Measurements from ENCODE around the gene C3. TPM values are rescaled to one million over a fixed set of nuclear protein-coding genes. Genes with fewer than 3 reads are reported as not detected.
A peak's percentile ranks its signal among the peaks of the same experiment; 100 is the strongest.

C3 gene
- total RNA-seq, 4 donors from 2014 or later: 28.8 to 155 (median 79.6) TPM

DNA sequence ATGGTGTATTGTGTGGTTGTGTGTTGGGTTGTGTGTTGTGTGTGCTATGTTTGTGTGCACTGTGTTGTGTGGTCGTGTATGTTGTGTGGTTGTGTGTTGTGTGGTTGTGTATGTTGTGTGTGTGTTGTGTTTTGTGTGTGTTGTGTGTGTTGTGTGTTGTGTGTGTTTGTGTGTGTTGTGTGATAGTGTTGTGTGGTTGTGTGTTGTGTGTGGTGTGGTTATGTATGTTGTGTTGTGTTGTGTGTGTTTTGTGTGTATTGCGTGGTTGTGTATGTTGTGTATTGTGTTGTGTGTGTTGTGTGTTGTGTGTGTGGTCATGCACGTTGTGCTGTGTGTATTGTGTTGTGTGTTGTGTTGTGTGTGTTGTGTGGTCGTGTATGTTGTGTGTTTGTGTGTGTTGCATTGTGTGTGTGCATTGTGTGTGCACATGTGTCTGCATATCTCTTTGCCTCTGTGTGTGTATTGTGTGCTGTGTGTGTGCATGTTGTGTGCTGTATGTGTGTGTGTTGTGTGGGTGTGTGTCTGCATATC, 2.9 kb downstream of the C3 start:
- WGBS, 2 donors: 78 to 84% methylated on average over 4 of the region's 4 CpGs

DNA sequence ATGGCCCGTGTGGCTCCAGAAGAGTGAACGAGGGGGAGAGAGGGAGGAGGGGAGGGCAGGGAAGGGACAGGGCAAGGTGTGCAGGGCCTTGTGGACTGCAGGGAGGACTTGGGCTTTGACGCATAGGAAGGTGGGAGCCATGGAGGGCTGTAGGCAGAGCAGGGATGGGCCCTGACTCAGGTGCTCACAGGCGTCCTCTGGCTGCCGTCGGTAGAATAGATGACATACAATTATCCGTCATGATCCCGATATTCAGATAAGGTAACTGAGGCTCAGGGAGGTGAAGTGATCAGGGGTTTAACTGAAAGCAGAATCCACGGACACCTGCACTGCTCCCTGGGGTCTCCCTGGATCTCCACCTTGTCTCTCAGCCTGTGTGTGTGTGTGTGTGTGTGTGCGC, 3.4 kb downstream of the C3 start:
- no peak for TF ChIP-seq POLR2A (IDR thresholded peaks at IDR 0.05)
- TF ChIP-seq, protein P1, sequence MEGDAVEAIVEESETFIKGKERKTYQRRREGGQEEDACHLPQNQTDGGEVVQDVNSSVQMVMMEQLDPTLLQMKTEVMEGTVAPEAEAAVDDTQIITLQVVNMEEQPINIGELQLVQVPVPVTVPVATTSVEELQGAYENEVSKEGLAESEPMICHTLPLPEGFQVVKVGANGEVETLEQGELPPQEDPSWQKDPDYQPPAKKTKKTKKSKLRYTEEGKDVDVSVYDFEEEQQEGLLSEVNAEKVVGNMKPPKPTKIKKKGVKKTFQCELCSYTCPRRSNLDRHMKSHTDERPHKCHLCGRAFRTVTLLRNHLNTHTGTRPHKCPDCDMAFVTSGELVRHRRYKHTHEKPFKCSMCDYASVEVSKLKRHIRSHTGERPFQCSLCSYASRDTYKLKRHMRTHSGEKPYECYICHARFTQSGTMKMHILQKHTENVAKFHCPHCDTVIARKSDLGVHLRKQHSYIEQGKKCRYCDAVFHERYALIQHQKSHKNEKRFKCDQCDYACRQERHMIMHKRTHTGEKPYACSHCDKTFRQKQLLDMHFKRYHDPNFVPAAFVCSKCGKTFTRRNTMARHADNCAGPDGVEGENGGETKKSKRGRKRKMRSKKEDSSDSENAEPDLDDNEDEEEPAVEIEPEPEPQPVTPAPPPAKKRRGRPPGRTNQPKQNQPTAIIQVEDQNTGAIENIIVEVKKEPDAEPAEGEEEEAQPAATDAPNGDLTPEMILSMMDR (IDR thresholded peaks at IDR 0.05): no peak
- no peak for DNase-seq (ENCODE audit: low spot score in 2 of 2)
- no peak overlapping the region for H3K4me3 ChIP-seq (ENCODE audit: low read depth, poor library complexity, severe bottlenecking)
- 70 to 73% methylated on average over 10 of the region's 10 CpGs for WGBS, 2 donors
- intact Hi-C loops (cut with DNase I; ENCODE audit: low total_unique reads): no loop called here

More for the DNA sequence above, 2.9 kb downstream of the C3 start:
- TF ChIP-seq POLR2A (IDR thresholded peaks at IDR 0.05): no peak
- TF ChIP-seq, protein P1 (IDR thresholded peaks at IDR 0.05): peak in 1 of 3 donors; percentile 88
- no peak for DNase-seq (ENCODE audit: low spot score in 2 of 2)
- intact Hi-C loops (cut with DNase I; ENCODE audit: low total_unique reads): no loop called here
- no peak overlapping the region for H3K4me3 ChIP-seq (ENCODE audit: low read depth, poor library complexity, severe bottlenecking)

- no peak for DNase-seq (ENCODE audit: low spot score in 2 of 2)
- H3K4me3 ChIP-seq (ENCODE audit: low read depth, poor library complexity, severe bottlenecking): no peak overlapping the region
- TF ChIP-seq, protein P1 (IDR thresholded peaks at IDR 0.05): no peak
- no peak for TF ChIP-seq POLR2A (IDR thresholded peaks at IDR 0.05)
- intact Hi-C loops (cut with DNase I; ENCODE audit: low total_unique reads): no loop called here
- 56 to 77% methylated on average over 6 of the region's 6 CpGs for WGBS, 2 donors
Measured at GRCh38 chr19:6716610-6716970, 3.9 kb downstream of the C3 start.

GRCh38 chr19:6714749-6715555, 5.5 kb downstream of the C3 start:
- no peak for DNase-seq (ENCODE audit: low spot score in 2 of 2)
- H3K4me3 ChIP-seq (ENCODE audit: low read depth, poor library complexity, severe bottlenecking): no peak overlapping the region
- intact Hi-C loops (cut with DNase I; ENCODE audit: low total_unique reads): no loop called here
- TF ChIP-seq, protein P1 (IDR thresholded peaks at IDR 0.05): no peak
- TF ChIP-seq POLR2A (IDR thresholded peaks at IDR 0.05): no peak
- 87 to 89% methylated on average over 11 of the region's 11 CpGs for WGBS, 2 donors

DNA sequence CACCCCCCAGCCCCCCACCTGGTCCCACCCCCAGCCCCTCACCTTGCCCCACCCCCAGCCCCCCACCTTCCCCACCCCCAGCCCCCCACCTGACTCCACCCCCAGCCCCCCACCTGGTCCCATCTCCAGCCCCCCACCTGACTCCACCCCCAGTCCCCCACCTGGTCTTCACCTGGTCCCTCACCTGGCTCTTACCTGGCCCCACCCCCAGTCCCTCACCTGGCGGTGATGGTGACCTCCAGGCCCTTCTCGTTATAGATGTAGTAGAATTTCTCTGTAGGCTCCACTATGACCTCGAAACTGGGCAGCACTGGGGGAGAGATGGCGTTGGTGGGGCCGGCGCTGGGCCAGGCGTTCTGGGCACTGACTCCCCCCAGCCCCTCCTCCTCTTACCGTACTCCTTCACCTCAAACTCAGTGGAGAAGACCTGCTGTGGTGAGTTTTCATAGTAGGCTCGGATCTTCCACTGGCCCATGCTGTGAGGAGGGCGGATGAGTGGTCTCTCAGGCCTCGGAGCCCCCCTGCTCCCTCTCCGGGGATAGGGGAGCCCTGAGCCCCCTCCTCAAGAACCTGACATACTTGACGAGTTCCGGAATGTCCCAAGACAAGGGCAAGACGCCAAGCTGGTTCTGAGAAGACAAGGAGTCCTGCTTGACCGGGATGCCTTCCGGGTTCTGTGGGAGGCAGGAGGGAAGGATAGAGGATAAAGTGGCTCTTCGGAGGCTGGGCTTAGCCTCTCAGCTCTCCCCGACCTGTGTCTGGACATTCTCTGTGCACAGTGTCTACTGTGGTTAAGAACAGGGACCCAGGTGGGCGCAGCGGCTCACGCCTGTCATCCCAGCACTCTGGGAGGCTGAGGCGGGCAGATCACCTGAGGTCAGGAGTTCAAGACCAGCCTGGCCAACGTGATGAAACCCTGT, 6.4 kb downstream of the C3 start:
- WGBS, 2 donors: 72 to 80% methylated on average over 24 of the region's 24 CpGs
- intact Hi-C loops (cut with DNase I; ENCODE audit: low total_unique reads): no loop called here
- no peak overlapping the region for H3K4me3 ChIP-seq (ENCODE audit: low read depth, poor library complexity, severe bottlenecking)
- TF ChIP-seq POLR2A (IDR thresholded peaks at IDR 0.05): no peak
- TF ChIP-seq, protein P1 (IDR thresholded peaks at IDR 0.05): no peak
- no peak for DNase-seq (ENCODE audit: low spot score in 2 of 2)
